ENCODE results near the gene ABCG1.

DNA sequence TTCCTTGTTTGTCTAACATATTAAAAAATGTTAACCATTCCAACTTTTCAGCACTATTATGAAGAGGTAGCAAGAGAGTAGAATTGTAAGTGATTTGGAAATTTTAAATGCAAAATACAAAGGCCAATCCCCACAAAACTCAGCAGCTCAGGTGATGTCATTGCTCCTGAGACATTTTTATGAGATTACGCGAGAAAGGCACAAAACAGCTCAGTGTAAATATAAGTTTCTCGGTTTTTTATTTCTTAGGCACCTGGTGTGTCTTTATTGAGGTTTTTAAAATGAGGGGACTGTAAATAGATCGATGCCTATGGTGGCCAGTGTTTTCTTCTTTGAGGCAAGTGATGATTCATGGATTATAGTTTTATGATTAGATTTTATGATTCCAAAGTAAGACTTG lies 6.1 kb downstream of the ABCG1 start:
- TF ChIP-seq YY1 (IDR thresholded peaks at IDR 0.05) (no peak), JUND (IDR thresholded peaks at IDR 0.05) (no peak), CTCF (IDR thresholded peaks at IDR 0.05; ENCODE audit: low read depth, low read length, missing input control) (no peak), SP1 (IDR thresholded peaks at IDR 0.05) (no peak), MAX (IDR thresholded peaks at IDR 0.05) (no peak), REST (IDR thresholded peaks at IDR 0.05) (no peak), FOXA2 (IDR thresholded peaks at IDR 0.05) (no peak), GABPA (IDR thresholded peaks at IDR 0.05 in 1 of 2, conservative IDR thresholded peaks at IDR 0.05 in 1 of 2) (no peak), RAD21 (IDR thresholded peaks at IDR 0.05) (no peak), HNF4G (IDR thresholded peaks at IDR 0.05) (no peak), EGR1 (IDR thresholded peaks at IDR 0.05; ENCODE audit: low read depth in 2 of 2) (no peak)
- TF ChIP-seq, protein P1, sequence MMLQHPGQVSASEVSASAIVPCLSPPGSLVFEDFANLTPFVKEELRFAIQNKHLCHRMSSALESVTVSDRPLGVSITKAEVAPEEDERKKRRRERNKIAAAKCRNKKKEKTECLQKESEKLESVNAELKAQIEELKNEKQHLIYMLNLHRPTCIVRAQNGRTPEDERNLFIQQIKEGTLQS (IDR thresholded peaks at IDR 0.05) = no peak
- TF ChIP-seq, protein P2, sequence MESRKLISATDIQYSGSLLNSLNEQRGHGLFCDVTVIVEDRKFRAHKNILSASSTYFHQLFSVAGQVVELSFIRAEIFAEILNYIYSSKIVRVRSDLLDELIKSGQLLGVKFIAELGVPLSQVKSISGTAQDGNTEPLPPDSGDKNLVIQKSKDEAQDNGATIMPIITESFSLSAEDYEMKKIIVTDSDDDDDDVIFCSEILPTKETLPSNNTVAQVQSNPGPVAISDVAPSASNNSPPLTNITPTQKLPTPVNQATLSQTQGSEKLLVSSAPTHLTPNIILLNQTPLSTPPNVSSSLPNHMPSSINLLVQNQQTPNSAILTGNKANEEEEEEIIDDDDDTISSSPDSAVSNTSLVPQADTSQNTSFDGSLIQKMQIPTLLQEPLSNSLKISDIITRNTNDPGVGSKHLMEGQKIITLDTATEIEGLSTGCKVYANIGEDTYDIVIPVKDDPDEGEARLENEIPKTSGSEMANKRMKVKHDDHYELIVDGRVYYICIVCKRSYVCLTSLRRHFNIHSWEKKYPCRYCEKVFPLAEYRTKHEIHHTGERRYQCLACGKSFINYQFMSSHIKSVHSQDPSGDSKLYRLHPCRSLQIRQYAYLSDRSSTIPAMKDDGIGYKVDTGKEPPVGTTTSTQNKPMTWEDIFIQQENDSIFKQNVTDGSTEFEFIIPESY (IDR thresholded peaks at IDR 0.05) = no peak

Data from liver (tissue), 3 donors.